SU-DHL-6 (cell line): ENCODE results near the gene ISLR2.
"Not testable (repeated sequence)": the region's sequence is repeated elsewhere in the genome, so short reads cannot be mapped to it uniquely, and the experiment has no call there.

Experiments used
- H2AFZ ChIP-seq: fragments of 200-600 bp; sonication (generic); 2 replicates; pipeline ENCODE4 v1.6.1; 2014; ENCODE audit warnings: low read depth, mild to moderate bottlenecking, moderate library complexity, mixed read lengths, antibody characterized with exemption, low read length; ENCODE audit not compliant: severe bottlenecking
- H3F3A ChIP-seq: fragments of 200-600 bp; shearing (Covaris generic); 2 replicates; pipeline ENCODE4 v1.6.0; 2016; ENCODE audit warnings: antibody characterized with exemption, mild to moderate bottlenecking; ENCODE audit not compliant: insufficient read depth
- H3K27ac ChIP-seq: fragments of 200-600 bp; sonication (generic); 2 replicates; pipeline ENCODE4 v1.5.1; 2016; ENCODE audit warnings: low read depth, mild to moderate bottlenecking, low read length, moderate library complexity, mixed read lengths
- H3K27me3 ChIP-seq: fragments of 200-600 bp; sonication (generic), shearing (Covaris generic); 2 replicates; pipeline ENCODE4 v1.6.0; 2014; ENCODE audit warnings: mild to moderate bottlenecking, low read length
- H3K36me3 ChIP-seq: fragments of 200-600 bp; sonication (generic); 2 replicates; pipeline ENCODE4 v1.6.1; 2014; ENCODE audit warnings: mild to moderate bottlenecking, low read length, mixed read lengths
- H3K4me2 ChIP-seq: fragments of 300-600, 200-600 bp; shearing (Covaris generic), sonication (generic); 2 replicates; pipeline ENCODE4 v1.6.0; 2014; ENCODE audit warnings: low read length, low read depth, mild to moderate bottlenecking; ENCODE audit not compliant: poor library complexity, severe bottlenecking
- H3K4me3 ChIP-seq: fragments of 200-600 bp; sonication (generic); 2 replicates; pipeline ENCODE4 v1.5.1; 2014; ENCODE audit warnings: antibody characterized with exemption, low read length, mild to moderate bottlenecking, mixed read lengths; ENCODE audit not compliant: insufficient read depth, poor library complexity, severe bottlenecking
- H3K79me2 ChIP-seq: fragments of 200-600 bp; sonication (generic); 2 replicates; pipeline ENCODE4 v1.6.1; 2014; ENCODE audit warnings: mild to moderate bottlenecking, low read length, moderate library complexity; ENCODE audit not compliant: insufficient read depth
- H3K9ac ChIP-seq: fragments of 200-600 bp; sonication (generic); 2 replicates; pipeline ENCODE4 v1.7.0; 2014; ENCODE audit warnings: mild to moderate bottlenecking, low read length
- H3K9me2 ChIP-seq: fragments of 200-600 bp; sonication (generic); replicated peaks from 2 replicates; pipeline ENCODE4 v1.6.1; 2014; ENCODE audit warnings: low read length; ENCODE audit not compliant: insufficient read depth
- H3K9me3 ChIP-seq: fragments of 200-600 bp; sonication (generic); 2 replicates; pipeline ENCODE4 v1.6.1; 2014; ENCODE audit warnings: low read length, mixed read lengths; ENCODE audit not compliant: insufficient read depth
- H4K20me1 ChIP-seq: fragments of 200-600 bp; sonication (generic); 2 replicates; pipeline ENCODE4 v1.6.1; 2014; ENCODE audit warnings: low read depth, mild to moderate bottlenecking, antibody characterized with exemption, low read length, moderate library complexity, mixed read lengths
- CTCF ChIP-seq: fragments of 200-600 bp; sonication (generic); IDR thresholded peaks from one replicate; pipeline ENCODE4 v1.5.1; 2017; ENCODE audit warnings: antibody characterized with exemption, mild to moderate bottlenecking, low read length, moderate library complexity; ENCODE audit not compliant: insufficient read depth, poor library complexity, severe bottlenecking
- EZH2phosphoT487 ChIP-seq: fragments of 200-600 bp; sonication (generic), shearing (Covaris generic); conservative IDR thresholded peaks from 2 replicates; pipeline ENCODE4 v1.6.1; 2018; ENCODE audit warnings: mild to moderate bottlenecking, antibody characterized with exemption, low read length, moderate library complexity, mixed read lengths

The ISLR2 gene

GRCh38 chr15:74108111-74108510 lies 22.3 kb upstream of the ISLR2 start:
- no peak overlapping the region for H3K4me3 ChIP-seq
- H3K9me2 ChIP-seq = no peaks in the 10 kb centered on the region
- no peak overlapping the region for H3K27ac ChIP-seq
- TF ChIP-seq EZH2phosphoT487 (no peak), CTCF (no peak)
- H2AFZ ChIP-seq = no peak overlapping the region
- H4K20me1 ChIP-seq = no peaks in the 10 kb centered on the region
- H3K79me2 ChIP-seq = no peaks in the 10 kb centered on the region
- no peak overlapping the region for H3K9ac ChIP-seq
- H3K27me3 ChIP-seq = no peaks in the 10 kb centered on the region
- H3K9me3 ChIP-seq = no peaks in the 10 kb centered on the region
- H3K4me2 ChIP-seq = no peak overlapping the region
- H3K36me3 ChIP-seq = no peaks in the 10 kb centered on the region
- H3F3A ChIP-seq = no peaks in the 10 kb centered on the region

- H3K4me2 ChIP-seq, H3K27me3 ChIP-seq, H3K36me3 ChIP-seq, H3K9me2 ChIP-seq, H3K9me3 ChIP-seq, H3F3A ChIP-seq, H4K20me1 ChIP-seq, H3K79me2 ChIP-seq, H3K9ac ChIP-seq, H3K27ac ChIP-seq, H2AFZ ChIP-seq, H3K4me3 ChIP-seq: not testable (repeated sequence)
Measured at GRCh38 chr15:74108611-74109010, 21.8 kb upstream of the ISLR2 start.

- H3K9ac ChIP-seq = no peak overlapping the region
- H3K27me3 ChIP-seq = no peaks in the 10 kb centered on the region
Measured at GRCh38 chr15:74109713-74110112, 20.7 kb upstream of the ISLR2 start.

GRCh38 chr15:74120426-74120825 lies 10.0 kb upstream of the ISLR2 start:
- no peaks in the 10 kb centered on the region for H3K27me3 ChIP-seq
- no peaks in the 10 kb centered on the region for H4K20me1 ChIP-seq
- no peaks in the 10 kb centered on the region for H3K9me2 ChIP-seq
- no peaks in the 10 kb centered on the region for H3K9me3 ChIP-seq
- H3K36me3 ChIP-seq = no peaks in the 10 kb centered on the region
- no peak overlapping the region for H2AFZ ChIP-seq
- no peaks in the 10 kb centered on the region for H3F3A ChIP-seq
- no peak overlapping the region for H3K4me3 ChIP-seq
- no peak overlapping the region for H3K9ac ChIP-seq
- no peak overlapping the region for H3K27ac ChIP-seq
- H3K4me2 ChIP-seq = no peak overlapping the region
- no peaks in the 10 kb centered on the region for H3K79me2 ChIP-seq
- TF ChIP-seq EZH2phosphoT487 (no peak), CTCF (no peak)

More at GRCh38 chr15:74109713-74110112, 20.7 kb upstream of the ISLR2 start:
- H3F3A ChIP-seq = no peaks in the 10 kb centered on the region
- no peak for TF ChIP-seq CTCF
- TF ChIP-seq EZH2phosphoT487 = no peak
- no peaks in the 10 kb centered on the region for H3K9me2 ChIP-seq
- H3K27ac ChIP-seq = no peak overlapping the region
- H3K79me2 ChIP-seq = no peaks in the 10 kb centered on the region
- H2AFZ ChIP-seq = no peak overlapping the region
- no peak overlapping the region for H3K4me3 ChIP-seq
- no peaks in the 10 kb centered on the region for H4K20me1 ChIP-seq
- no peaks in the 10 kb centered on the region for H3K36me3 ChIP-seq
- no peaks in the 10 kb centered on the region for H3K9me3 ChIP-seq
- no peak overlapping the region for H3K4me2 ChIP-seq
